ENCODE results near the gene BHLHE40.

- no peak for TF ChIP-seq ZZZ3 (IDR thresholded peaks at IDR 0.05; ENCODE audit: control insufficient read depth, insufficient read length, low read depth)
- TF ChIP-seq CTCF (IDR thresholded peaks at IDR 0.05 in 2 of 3, conservative IDR thresholded peaks at IDR 0.05 in 1 of 3; ENCODE audit: control insufficient read depth in 2 of 3, extremely low read depth in 1 of 3, insufficient read depth in 1 of 3, low read depth in 3 of 3, low read length in 3 of 3) = no peak
- TF ChIP-seq EZH2 (IDR thresholded peaks at IDR 0.05; ENCODE audit: borderline replicate concordance, control insufficient read depth, low read depth, low read length) = no peak
- no peak for TF ChIP-seq POLR2AphosphoS5 (IDR thresholded peaks at IDR 0.05; ENCODE audit: low read length)
- TF ChIP-seq RCOR1 (conservative IDR thresholded peaks at IDR 0.05; ENCODE audit: low read depth, low read length) = no peak
- peak; percentile 12 for TF ChIP-seq BCL3 (IDR thresholded peaks at IDR 0.05; ENCODE audit: borderline replicate concordance, insufficient read depth, low read depth, low read length, poor library complexity, severe bottlenecking)
- no peak for TF ChIP-seq CBX3 (IDR thresholded peaks at IDR 0.05; ENCODE audit: borderline replicate concordance, low read depth)
- TF ChIP-seq BHLHE40 (IDR thresholded peaks at IDR 0.05; ENCODE audit: borderline replicate concordance in 1 of 2, low read depth in 2 of 2, low read length in 1 of 2) = peak in 1 of 2 experiments; percentile 66; a peak in 2 of 4 replicates
- no peak for TF ChIP-seq BACH1 (IDR thresholded peaks at IDR 0.05; ENCODE audit: borderline replicate concordance)
- peak; percentile 60 to 86; a peak in 3 of 4 replicates for TF ChIP-seq EP300 (IDR thresholded peaks at IDR 0.05; ENCODE audit: borderline replicate concordance in 1 of 2, control insufficient read depth in 1 of 2, low read depth in 2 of 2, low read length in 2 of 2)
Measured at GRCh38 chr3:4972652-4973643, 6.3 kb upstream of the BHLHE40 start.

All from GM12878 (cell line).